ENCODE measurements around the gene MAPRE3.

GRCh38 chr2:27076323-27076722, 105.9 kb downstream of the MAPRE3 start:
- TF ChIP-seq CTCF (IDR thresholded peaks at IDR 0.05) (no peak), POLR2A (IDR thresholded peaks at IDR 0.05) (no peak), EP300 (IDR thresholded peaks at IDR 0.05) (no peak)
